ENCODE results near the gene RBM19. TPM values are rescaled to one million over a fixed set of nuclear protein-coding genes. Genes with fewer than 3 reads are reported as not detected.
A peak's percentile ranks its signal among the peaks of the same experiment; 100 is the strongest.

The RBM19 gene
- total RNA-seq, 1 donor from 2014 or later: 105 TPM

DNA sequence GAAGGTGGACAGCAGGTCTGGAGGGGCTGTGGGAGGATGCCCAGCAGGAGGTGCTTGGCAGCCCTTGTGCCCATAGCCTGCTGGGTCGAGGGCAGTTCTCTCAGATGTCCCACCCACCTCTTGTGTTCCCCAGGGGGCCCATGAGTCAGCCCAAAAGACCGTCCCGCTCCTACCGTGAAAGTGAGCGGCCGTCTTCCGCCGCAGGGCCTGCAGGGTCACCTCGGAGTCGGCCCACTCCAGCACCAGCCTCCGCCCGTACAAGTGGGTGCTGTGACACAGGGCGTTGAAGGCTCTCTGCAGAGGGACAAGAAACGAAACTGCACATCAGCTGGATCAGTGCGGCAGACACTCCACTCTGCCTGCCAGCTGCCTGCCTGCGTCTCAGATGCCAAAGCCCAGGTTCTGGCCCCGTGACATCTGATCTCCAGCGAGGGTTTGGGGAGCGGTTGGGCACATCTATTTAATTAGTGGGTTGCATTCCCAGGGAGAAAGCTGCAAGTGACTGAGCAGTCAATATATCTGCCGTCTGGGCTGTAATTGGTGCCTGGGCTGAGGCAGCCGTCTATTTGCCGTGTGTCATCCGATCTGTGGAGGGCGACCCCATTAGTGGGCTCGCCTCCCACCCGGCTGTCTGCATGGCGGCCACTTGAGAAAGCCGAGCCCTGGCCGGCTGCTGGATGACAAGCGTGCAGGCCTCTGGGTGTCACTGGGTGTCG lies 121.5 kb downstream of the RBM19 start:
- Mint-ChIP-seq H3K4me1 (no peaks in the 10 kb centered on the region), H3K27me3 (no peaks in the 10 kb centered on the region), H3K9me3 (no peaks in the 10 kb centered on the region), H3K27ac (no peak overlapping the region), H3K36me3 (ENCODE audit: low read depth) (peaks cover 6% of the 10 kb centered on the region), H3K4me3 (no peak overlapping the region)
- no peak for DNase-seq
- intact Hi-C loops (cut with micrococcal nuclease): no loop called here

DNA sequence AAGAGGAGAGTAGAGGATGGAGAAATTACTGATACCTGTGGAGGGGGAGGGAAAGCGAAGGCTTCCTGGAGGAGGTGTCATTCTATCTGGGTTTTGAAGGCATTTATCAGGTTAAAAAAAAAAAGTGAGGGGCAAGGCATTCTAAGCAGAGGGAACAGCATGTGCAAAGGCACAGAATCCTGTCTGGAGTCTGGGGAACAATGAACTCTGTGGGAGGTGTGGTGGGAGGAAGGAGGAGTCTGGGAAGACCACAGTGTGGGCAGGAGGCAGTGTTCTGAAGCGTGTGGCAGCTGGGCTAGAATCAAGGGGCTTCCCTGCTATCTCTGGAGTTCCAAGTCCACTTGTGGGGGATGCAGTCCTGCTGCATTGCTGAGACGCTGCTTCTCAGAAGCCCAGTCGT lies 123.4 kb downstream of the RBM19 start:
- Mint-ChIP-seq H3K9me3 (no peaks in the 10 kb centered on the region), H3K4me3 (no peak overlapping the region), H3K4me1 (no peaks in the 10 kb centered on the region), H3K27me3 (no peaks in the 10 kb centered on the region), H3K36me3 (ENCODE audit: low read depth) (peaks cover 6% of the 10 kb centered on the region), H3K27ac (no peak overlapping the region)
- intact Hi-C loops (cut with micrococcal nuclease): no loop called here
- DNase-seq: no peak

DNA sequence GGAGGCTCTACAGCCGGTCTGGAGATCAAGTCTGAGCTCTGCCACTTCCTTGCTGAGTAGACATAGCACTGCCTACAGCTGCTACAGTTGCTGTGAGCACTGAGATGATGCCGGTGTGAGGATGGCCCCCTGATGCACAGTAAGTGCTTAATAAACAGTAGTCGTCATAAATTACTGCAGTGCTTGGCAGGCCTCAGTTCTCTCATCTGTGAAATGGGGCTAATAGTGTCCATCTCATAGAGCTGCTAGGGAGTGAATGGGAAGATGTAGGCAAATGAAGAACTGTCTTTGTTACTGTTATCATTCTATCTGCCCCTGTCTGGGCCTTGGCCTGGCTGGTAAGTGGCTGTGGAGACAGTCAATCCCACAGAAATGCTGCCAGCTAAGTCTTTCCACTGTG lies 124.3 kb downstream of the RBM19 start:
- H3K27me3 Mint-ChIP-seq: no peaks in the 10 kb centered on the region
- no peaks in the 10 kb centered on the region for H3K9me3 Mint-ChIP-seq
- intact Hi-C loops (cut with micrococcal nuclease): no loop called here
- H3K4me3 Mint-ChIP-seq: no peak overlapping the region
- H3K36me3 Mint-ChIP-seq (ENCODE audit: low read depth): peaks cover 6% of the 10 kb centered on the region
- H3K27ac Mint-ChIP-seq: no peak overlapping the region
- DNase-seq: no peak
- no peaks in the 10 kb centered on the region for H3K4me1 Mint-ChIP-seq

DNA sequence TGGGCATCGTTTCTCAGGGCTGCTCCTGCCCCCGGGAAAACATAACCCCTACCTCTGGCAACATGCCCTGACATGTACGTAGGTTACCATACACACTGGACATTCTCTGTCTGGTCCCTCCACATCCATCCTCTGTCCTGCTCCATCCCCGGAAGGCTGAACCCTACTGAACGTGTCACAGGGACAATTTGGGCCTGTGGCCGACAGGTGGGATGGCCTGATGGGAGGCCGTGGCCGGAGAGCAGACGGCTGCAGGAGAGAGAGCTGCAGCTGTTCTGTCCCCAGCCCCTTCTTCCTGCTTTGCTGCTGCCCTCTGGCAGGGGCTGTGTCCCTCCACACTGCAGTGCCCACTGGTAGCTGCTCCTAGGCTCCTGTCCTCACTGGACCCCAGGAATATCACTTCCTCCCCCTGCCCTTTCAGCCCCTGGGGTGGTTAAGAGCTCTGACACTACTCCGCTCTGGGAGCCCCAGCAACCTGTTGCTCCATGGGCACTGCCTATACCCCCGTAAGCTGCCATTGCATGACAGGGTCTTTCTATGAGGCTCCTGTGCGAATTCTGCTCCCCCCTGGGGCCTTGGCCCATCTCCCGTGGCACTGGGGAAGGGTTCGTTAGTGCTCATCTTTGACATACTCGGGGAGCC lies 125.6 kb downstream of the RBM19 start:
- DNase-seq: no peak
- H3K36me3 Mint-ChIP-seq (ENCODE audit: low read depth): peaks cover 3% of the 10 kb centered on the region
- no peaks in the 10 kb centered on the region for H3K27me3 Mint-ChIP-seq
- H3K9me3 Mint-ChIP-seq: no peaks in the 10 kb centered on the region
- intact Hi-C loops (cut with micrococcal nuclease): no loop called here
- H3K4me1 Mint-ChIP-seq: no peaks in the 10 kb centered on the region
- H3K4me3 Mint-ChIP-seq: no peak overlapping the region
- H3K27ac Mint-ChIP-seq: peak overlapping the region; percentile 32

DNA sequence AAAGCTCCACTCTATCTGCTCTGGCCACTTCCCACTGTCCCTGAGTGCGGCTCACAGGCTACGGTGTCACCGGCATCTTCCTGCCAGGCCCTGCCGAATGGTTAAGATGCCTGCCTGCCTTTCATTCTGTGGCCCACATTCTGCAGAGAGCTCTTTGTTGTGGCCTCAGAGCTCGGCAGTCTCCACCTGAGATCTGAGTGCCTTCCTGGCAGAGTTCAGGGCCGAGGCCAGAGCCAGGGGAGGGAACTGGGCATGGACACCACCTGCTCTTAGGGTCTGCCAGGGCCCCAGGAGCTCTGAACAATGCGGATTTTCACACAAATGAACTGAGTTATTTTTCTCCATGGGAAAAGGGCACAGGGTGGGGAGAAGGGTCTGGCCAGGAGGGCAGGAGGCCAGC lies 127.2 kb downstream of the RBM19 start:
- Mint-ChIP-seq H3K27ac (no peak overlapping the region), H3K4me1 (no peaks in the 10 kb centered on the region)
- DNase-seq: no peak

DNA sequence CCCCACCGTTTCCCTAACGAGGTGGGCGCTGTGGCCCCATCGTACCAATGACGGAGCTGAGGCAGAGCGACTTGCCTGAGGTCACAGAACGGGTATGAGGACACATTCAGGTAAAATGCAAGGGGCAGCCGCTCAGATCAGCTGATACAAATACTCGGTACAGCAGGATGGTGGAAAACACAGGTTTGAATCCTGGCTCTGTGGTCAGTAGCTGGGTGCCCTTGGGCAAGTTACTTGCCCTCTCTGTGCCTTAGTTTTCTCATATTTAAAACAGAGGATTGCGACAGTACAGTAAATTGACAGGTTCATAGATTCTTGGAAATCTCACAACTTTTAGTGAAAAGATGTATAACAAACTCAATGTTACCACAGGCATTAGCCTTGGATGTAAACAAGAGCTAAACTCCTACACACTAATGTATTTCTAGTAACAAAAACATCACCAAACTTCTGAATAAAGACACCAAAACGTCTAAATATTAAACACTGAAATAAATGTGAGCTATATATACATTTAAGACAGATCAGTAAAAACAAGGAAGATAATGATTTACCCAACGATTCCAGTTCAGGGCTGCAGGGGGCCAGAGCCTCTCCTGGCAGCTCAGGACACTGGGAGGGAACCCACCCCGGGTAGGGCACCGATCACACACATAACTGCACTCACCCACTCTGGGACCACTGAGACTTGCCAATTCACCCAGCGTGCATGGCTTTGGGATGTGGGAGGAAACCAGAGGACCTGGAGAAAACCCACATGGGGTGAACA lies 128.4 kb downstream of the RBM19 start:
- Mint-ChIP-seq H3K9me3 (no peaks in the 10 kb centered on the region), H3K27ac (no peak overlapping the region), H3K4me3 (no peak overlapping the region), H3K36me3 (ENCODE audit: low read depth) (peaks cover 3% of the 10 kb centered on the region), H3K4me1 (no peaks in the 10 kb centered on the region), H3K27me3 (no peaks in the 10 kb centered on the region)
- no peak for DNase-seq
- intact Hi-C loops (cut with micrococcal nuclease): no loop called here

More for the DNA sequence above, 127.2 kb downstream of the RBM19 start:
- Mint-ChIP-seq H3K9me3 (no peaks in the 10 kb centered on the region), H3K4me3 (no peak overlapping the region), H3K27me3 (no peaks in the 10 kb centered on the region), H3K36me3 (ENCODE audit: low read depth) (peaks cover 3% of the 10 kb centered on the region)
- intact Hi-C loops (cut with micrococcal nuclease): no loop called here

DNA sequence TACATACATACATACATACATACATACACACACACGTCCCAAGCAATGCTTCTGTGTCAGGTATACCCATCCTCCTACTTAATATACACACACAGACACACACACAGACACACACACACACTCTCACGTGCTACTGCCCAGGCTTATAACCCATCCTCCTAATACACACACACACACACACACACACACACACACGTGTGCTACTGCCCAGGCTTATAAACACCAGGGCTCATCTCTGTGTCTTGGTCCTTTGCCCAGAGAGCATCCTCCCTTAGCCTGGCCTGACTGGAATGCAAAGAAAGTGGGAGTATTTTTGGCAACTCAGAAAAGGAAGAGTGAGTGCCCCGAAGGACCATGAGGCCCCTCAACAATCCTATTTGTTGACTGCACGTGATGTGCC lies 129.0 kb downstream of the RBM19 start:
- no peak overlapping the region for H3K4me3 Mint-ChIP-seq
- H3K27ac Mint-ChIP-seq: no peak overlapping the region

DNA sequence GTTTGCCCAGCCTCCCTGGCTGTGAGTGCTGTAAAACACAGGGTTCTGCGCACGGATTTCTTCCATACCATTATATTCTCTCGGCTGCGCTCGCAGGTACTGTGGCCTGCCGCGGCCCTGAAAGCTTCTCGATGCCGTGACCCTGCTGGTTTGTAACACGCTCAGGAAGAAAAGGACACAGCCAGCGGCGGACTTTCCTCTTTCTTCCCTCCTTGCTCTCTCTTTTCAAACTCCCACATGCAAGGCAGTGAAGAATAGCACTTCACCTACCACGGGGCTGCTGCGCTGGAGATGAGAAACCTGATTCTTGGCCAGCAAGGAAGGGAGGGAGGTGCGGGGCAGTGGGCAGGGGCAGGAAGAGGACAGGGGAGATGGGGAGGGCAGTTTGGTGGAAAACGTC lies 130.2 kb downstream of the RBM19 start:
- H3K4me3 Mint-ChIP-seq: no peak overlapping the region
- no peaks in the 10 kb centered on the region for H3K9me3 Mint-ChIP-seq
- H3K36me3 Mint-ChIP-seq (ENCODE audit: low read depth): no peaks in the 10 kb centered on the region
- DNase-seq: no peak
- intact Hi-C loops (cut with micrococcal nuclease): no loop called here
- H3K27me3 Mint-ChIP-seq: no peaks in the 10 kb centered on the region
- H3K27ac Mint-ChIP-seq: no peak overlapping the region
- H3K4me1 Mint-ChIP-seq: no peaks in the 10 kb centered on the region

More for the DNA sequence above, 129.0 kb downstream of the RBM19 start:
- intact Hi-C loops (cut with micrococcal nuclease): no loop called here
- DNase-seq: no peak
- H3K36me3 Mint-ChIP-seq (ENCODE audit: low read depth): no peaks in the 10 kb centered on the region
- H3K4me1 Mint-ChIP-seq: no peaks in the 10 kb centered on the region
- no peaks in the 10 kb centered on the region for H3K27me3 Mint-ChIP-seq
- no peaks in the 10 kb centered on the region for H3K9me3 Mint-ChIP-seq

DNA sequence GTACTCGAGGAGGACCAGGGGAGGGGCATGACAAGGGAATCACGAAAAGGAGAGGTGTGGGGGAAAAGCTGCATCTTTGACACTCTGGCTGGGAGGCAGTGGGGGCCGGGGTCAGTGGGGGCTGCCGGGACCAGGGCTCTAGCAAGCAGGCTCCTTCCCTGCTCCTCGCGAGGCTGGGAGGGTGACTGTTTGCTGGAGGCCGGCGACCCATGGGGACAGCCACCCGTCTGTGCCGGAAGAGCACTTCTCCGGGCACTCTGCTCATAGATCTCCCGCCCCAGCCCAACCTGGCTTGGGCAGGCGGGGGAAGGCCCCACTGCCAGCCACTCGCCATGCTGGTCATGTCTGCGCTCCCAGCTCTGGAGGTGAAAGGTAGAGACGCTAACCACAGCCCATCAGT lies 130.7 kb downstream of the RBM19 start:
- no peaks in the 10 kb centered on the region for H3K9me3 Mint-ChIP-seq
- no peak overlapping the region for H3K4me3 Mint-ChIP-seq
- H3K36me3 Mint-ChIP-seq (ENCODE audit: low read depth): no peaks in the 10 kb centered on the region
- H3K27ac Mint-ChIP-seq: no peak overlapping the region
- DNase-seq: no peak
- no peaks in the 10 kb centered on the region for H3K4me1 Mint-ChIP-seq
- intact Hi-C loops (cut with micrococcal nuclease): no loop called here
- H3K27me3 Mint-ChIP-seq: no peaks in the 10 kb centered on the region

DNA sequence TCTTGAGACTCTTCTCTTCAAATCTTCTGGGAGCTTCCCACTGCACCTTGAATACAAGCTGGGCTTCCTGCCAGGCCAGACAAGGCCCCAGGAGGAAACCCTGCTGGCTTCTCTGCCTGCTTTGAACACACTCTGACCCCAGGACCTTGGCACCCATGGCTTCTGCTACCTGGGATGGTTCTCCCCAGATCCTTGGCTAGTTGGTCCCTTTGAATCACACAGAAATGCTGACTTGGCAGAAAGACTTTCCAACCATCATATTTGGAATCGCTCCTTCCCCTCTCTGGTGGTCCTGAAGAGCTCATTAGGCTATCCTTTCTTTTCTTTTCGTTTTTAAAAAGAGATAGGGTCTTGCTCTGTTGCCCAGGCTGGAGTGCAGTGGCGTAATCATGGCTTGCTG lies 132.7 kb downstream of the RBM19 start:
- Mint-ChIP-seq H3K9me3 (no peaks in the 10 kb centered on the region), H3K4me1 (no peaks in the 10 kb centered on the region), H3K4me3 (no peak overlapping the region), H3K27ac (no peak overlapping the region), H3K27me3 (no peaks in the 10 kb centered on the region), H3K36me3 (ENCODE audit: low read depth) (no peaks in the 10 kb centered on the region)
- no peak for DNase-seq
- intact Hi-C loops (cut with micrococcal nuclease): no loop called here

DNA sequence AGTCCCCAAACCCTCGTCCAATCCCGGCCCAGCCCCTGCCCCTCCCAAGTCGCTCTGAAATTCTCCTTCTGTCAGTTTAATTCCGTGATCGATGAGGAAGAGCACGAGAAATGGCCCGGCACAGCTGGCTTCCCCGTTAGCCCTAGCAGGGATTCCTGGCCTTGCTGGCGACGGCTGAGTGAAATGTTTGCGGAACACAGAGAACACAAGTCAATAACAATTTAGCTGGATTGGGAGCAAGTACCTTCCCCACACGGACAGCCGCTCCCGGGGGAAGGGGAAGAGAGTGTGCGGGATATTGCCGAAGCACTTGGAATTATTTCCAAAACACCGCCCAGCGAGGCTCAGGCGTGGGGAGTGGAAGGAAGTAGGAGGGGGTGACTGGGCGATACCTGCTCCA lies 134.6 kb downstream of the RBM19 start:
- no peaks in the 10 kb centered on the region for H3K27me3 Mint-ChIP-seq
- intact Hi-C loops (cut with micrococcal nuclease): no loop called here
- H3K4me1 Mint-ChIP-seq: no peaks in the 10 kb centered on the region
- no peak overlapping the region for H3K27ac Mint-ChIP-seq
- H3K9me3 Mint-ChIP-seq: no peaks in the 10 kb centered on the region
- H3K36me3 Mint-ChIP-seq (ENCODE audit: low read depth): no peaks in the 10 kb centered on the region
- H3K4me3 Mint-ChIP-seq: no peak overlapping the region
- DNase-seq: no peak

DNA sequence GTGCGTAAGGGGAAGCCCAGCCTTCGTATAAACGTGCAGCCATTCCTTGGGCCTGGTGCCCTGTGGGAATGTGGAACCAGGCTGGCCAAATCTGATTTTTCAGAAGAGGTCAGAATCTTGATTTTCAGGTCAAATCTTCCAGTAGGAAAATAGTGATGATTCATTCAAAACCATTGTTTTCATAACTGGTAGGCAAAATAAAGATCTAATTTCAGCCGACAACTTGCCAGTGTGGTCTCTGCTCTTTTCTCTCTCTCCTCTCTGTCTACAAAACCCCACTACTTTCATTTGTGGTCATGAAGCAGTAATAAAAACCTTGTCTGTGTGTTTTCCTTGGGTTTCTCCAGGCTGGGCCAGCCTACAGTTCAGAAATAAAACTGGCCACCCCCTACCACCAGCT lies 135.1 kb downstream of the RBM19 start:
- Mint-ChIP-seq H3K4me3 (no peak overlapping the region), H3K4me1 (no peaks in the 10 kb centered on the region), H3K27me3 (no peaks in the 10 kb centered on the region), H3K27ac (no peak overlapping the region), H3K9me3 (no peaks in the 10 kb centered on the region), H3K36me3 (ENCODE audit: low read depth) (no peaks in the 10 kb centered on the region)
- DNase-seq: no peak
- intact Hi-C loops (cut with micrococcal nuclease): no loop called here

DNA sequence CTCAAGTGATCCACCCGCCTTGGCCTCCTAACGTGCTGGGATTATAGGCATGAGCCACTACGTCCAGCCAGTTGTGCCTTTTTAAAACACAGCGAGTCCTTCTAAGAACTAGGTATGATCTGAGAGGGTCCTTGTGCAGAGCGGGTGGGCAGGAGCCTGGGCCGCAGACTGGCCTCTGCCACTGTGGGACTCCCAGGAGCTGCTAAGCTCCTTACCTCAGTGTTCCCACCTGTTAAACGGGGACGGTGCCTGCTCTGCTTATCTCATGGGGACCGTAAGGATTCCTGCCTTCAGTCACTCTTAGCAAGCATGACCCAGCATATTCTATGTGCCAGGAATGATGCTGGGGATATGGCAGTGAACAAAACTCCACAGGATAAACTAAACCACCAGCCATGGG lies 136.9 kb downstream of the RBM19 start:
- DNase-seq: no peak
- no peak overlapping the region for H3K27ac Mint-ChIP-seq
- H3K4me3 Mint-ChIP-seq: no peak overlapping the region
- H3K9me3 Mint-ChIP-seq: no peaks in the 10 kb centered on the region
- H3K27me3 Mint-ChIP-seq: no peaks in the 10 kb centered on the region
- H3K4me1 Mint-ChIP-seq: no peaks in the 10 kb centered on the region
- H3K36me3 Mint-ChIP-seq (ENCODE audit: low read depth): no peaks in the 10 kb centered on the region
- intact Hi-C loops (cut with micrococcal nuclease): no loop called here

DNA sequence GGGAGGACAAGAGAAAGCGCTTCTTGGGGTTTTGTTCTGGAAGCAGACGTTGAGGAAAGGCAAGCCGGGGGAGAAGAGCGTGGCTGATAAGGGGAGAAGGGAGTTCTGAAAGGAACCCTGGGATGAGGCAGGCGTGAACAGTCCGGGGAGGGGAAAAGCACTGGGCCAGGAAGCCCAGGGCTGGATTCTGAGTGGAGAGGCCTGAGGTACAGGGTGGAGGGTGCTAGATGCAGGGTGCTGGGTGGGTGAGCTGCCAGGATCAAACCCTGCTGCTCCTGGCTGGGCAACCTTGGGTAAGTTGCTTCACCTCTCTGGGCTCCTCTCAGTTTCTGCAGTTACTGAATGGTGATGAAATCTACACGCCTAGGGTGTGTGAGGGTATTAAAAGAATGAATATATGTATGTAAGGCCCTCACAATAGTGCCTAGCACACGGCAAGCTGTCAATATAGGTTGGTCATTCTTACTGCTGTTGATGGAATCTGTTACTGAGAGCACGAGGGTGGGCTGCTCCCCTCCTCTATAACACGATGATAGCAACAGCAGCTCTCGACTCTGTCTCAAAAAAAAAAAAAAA lies 138.5 kb downstream of the RBM19 start:
- Mint-ChIP-seq H3K27me3 (no peaks in the 10 kb centered on the region), H3K9me3 (no peaks in the 10 kb centered on the region), H3K36me3 (ENCODE audit: low read depth) (no peaks in the 10 kb centered on the region), H3K4me3 (no peak overlapping the region), H3K27ac (no peak overlapping the region), H3K4me1 (no peaks in the 10 kb centered on the region)
- intact Hi-C loops (cut with micrococcal nuclease): no loop called here
- DNase-seq: no peak

All from activated CD4-positive, alpha-beta T cell treated with anti-CD3 and anti-CD28 coated beads, Interleukin-2, amount 10 ng/mL, durations not matched to agents 24 days and 14 days (primary cell).